HEK293 (cell line): Measurements from ENCODE around the gene C11orf71.

Experiments
- CTCF ChIA-PET: fragments of 350-600 bp; formaldehyde crosslinking; extraction: SDS; loops from one replicate; lab custom pipeline; 2021; ENCODE audit warnings: antibody characterized with exemption; lab: Yijun Ruan, JAX
- POLR2A ChIA-PET: fragments of 300-600 bp; formaldehyde crosslinking; extraction: SDS; loops from one replicate; lab custom pipeline; 2020; ENCODE audit warnings: antibody characterized with exemption, inconsistent platforms; lab: Yijun Ruan, JAX
- H3K27ac ChIP-seq: fragments of 200-500 bp; sonication (Bioruptor generic); 2 replicates; pipeline ENCODE4 v1.5.1; 2014; ENCODE audit warnings: low read depth, low read length, control low read depth, inconsistent platforms; ENCODE audit errors: extremely low read depth
- H3K36me3 ChIP-seq, 2 experiments: fragments of 200-500 bp in 1 of 2; sonication (Bioruptor generic) in 1 of 2; 1 replicate in 1 of 2; 2 replicates in 1 of 2; pipeline ENCODE4 v1.5.1; 2014 to 2017; ENCODE audit warnings: inconsistent platforms in 2 of 2, low read length in 2 of 2; ENCODE audit not compliant: control insufficient read depth in 2 of 2, insufficient read depth in 1 of 2
- H3K4me1 ChIP-seq: fragments of 200-500 bp; sonication (Bioruptor generic); 2 replicates; pipeline ENCODE4 v1.5.1; 2014; ENCODE audit warnings: mild to moderate bottlenecking, low read length, inconsistent platforms; ENCODE audit not compliant: control insufficient read depth, insufficient read depth
- H3K4me3 ChIP-seq: 2 replicates; pipeline ENCODE4 v1.5.1; 2011; ENCODE audit warnings: low read depth, mild to moderate bottlenecking, control low read depth, low read length, moderate library complexity
- H3K9me3 ChIP-seq: fragments of 200-500 bp; sonication (Bioruptor generic); 2 replicates; pipeline ENCODE4 v1.5.1; 2014; ENCODE audit warnings: low read depth, low read length, inconsistent platforms; ENCODE audit not compliant: control insufficient read depth, insufficient read depth
- PRDM2 ChIP-seq: fragments of 450-650 bp; formaldehyde crosslinking; IDR thresholded peaks from 2 replicates; pipeline ENCODE4 v1.5.1; 2016; ENCODE audit warnings: missing biosample characterization, missing genetic modification characterization, borderline replicate concordance
- SALL2 ChIP-seq: fragments of 450-650 bp; formaldehyde crosslinking; IDR thresholded peaks from 2 replicates; pipeline ENCODE4 v1.5.0; 2017; ENCODE audit warnings: missing biosample characterization, mild to moderate bottlenecking, missing genetic modification characterization, borderline replicate concordance
- SCRT1 ChIP-seq: fragments of 450-650 bp; formaldehyde crosslinking; IDR thresholded peaks from 2 replicates; pipeline ENCODE4 v1.5.1; 2016; ENCODE audit warnings: missing biosample characterization, missing genetic modification characterization, borderline replicate concordance
- SCRT2 ChIP-seq: fragments of 450-650 bp; formaldehyde crosslinking; IDR thresholded peaks from 2 replicates; pipeline ENCODE4 v1.5.1; 2016; ENCODE audit warnings: missing biosample characterization, missing genetic modification characterization
- TSHZ1 ChIP-seq: fragments of 450-650 bp; formaldehyde crosslinking; IDR thresholded peaks from 2 replicates; pipeline ENCODE4 v1.5.1; 2016; ENCODE audit warnings: missing biosample characterization, missing genetic modification characterization, borderline replicate concordance
- ZBTB17 ChIP-seq: fragments of 450-650 bp; formaldehyde crosslinking; IDR thresholded peaks from 2 replicates; pipeline ENCODE4 v1.5.1; 2016; ENCODE audit warnings: missing biosample characterization, missing genetic modification characterization
- ZBTB8A ChIP-seq: fragments of 450-650 bp; formaldehyde crosslinking; IDR thresholded peaks from 2 replicates; pipeline ENCODE4 v1.5.1; 2016; ENCODE audit warnings: missing biosample characterization, missing genetic modification characterization
- ZEB2 ChIP-seq: fragments of 450-650 bp; formaldehyde crosslinking; IDR thresholded peaks from 2 replicates; pipeline ENCODE4 v1.5.1; 2016; ENCODE audit warnings: missing biosample characterization, missing genetic modification characterization
- ZNF10 ChIP-seq: fragments of 450-650 bp; formaldehyde crosslinking; IDR thresholded peaks from 2 replicates; pipeline ENCODE4 v1.5.1; 2017; ENCODE audit warnings: missing biosample characterization, missing genetic modification characterization
- ZNF132 ChIP-seq: fragments of 450-650 bp; formaldehyde crosslinking; IDR thresholded peaks from 2 replicates; pipeline ENCODE4 v1.5.1; 2017; ENCODE audit warnings: missing biosample characterization, missing genetic modification characterization, borderline replicate concordance
- ZNF133 ChIP-seq: fragments of 450-650 bp; formaldehyde crosslinking; IDR thresholded peaks from 2 replicates; pipeline ENCODE4 v1.5.1; 2016; ENCODE audit warnings: missing biosample characterization, missing genetic modification characterization
- ZNF214 ChIP-seq: fragments of 450-650 bp; formaldehyde crosslinking; IDR thresholded peaks from 2 replicates; pipeline ENCODE4 v1.5.1; 2017; ENCODE audit warnings: missing biosample characterization, mild to moderate bottlenecking, missing genetic modification characterization, borderline replicate concordance
- ZNF248 ChIP-seq: fragments of 450-650 bp; formaldehyde crosslinking; IDR thresholded peaks from 2 replicates; pipeline ENCODE4 v1.5.1; 2017; ENCODE audit warnings: missing biosample characterization, missing genetic modification characterization
- ZNF302 ChIP-seq: fragments of 450-650 bp; formaldehyde crosslinking; IDR thresholded peaks from 2 replicates; pipeline ENCODE4 v1.5.1; 2016; ENCODE audit warnings: missing biosample characterization, missing genetic modification characterization, low read depth
- ZNF530 ChIP-seq: fragments of 450-650 bp; formaldehyde crosslinking; IDR thresholded peaks from 2 replicates; pipeline ENCODE4 v1.5.1; 2016; ENCODE audit warnings: low read depth, missing biosample characterization, missing genetic modification characterization
- ZSCAN5A ChIP-seq: fragments of 450-650 bp; formaldehyde crosslinking; IDR thresholded peaks from 2 replicates; pipeline ENCODE4 v1.5.1; 2016; ENCODE audit warnings: missing biosample characterization, missing genetic modification characterization
- TF ChIP-seq, protein P1 (sequence below): fragments of 450-650 bp; formaldehyde crosslinking; IDR thresholded peaks from 2 replicates; pipeline ENCODE4 v1.5.1; 2016; ENCODE audit warnings: missing biosample characterization, missing genetic modification characterization

The C11orf71 gene

GRCh38 chr11:114395736-114396135 lies 4.6 kb downstream of the C11orf71 start:
- H3K9me3 ChIP-seq, result no peaks in the 10 kb centered on the region
- no peak overlapping the region for H3K27ac ChIP-seq
- CTCF ChIA-PET, result interaction anchor here (0.6 to 1.5 kb wide), 2 partner anchors 41 to 115 kb away, joined by 3 read pairs; no protein-coding TSS in a partner anchor
- H3K4me1 ChIP-seq, result no peaks in the 10 kb centered on the region; the same call in 1 of the 2 replicates
- no peaks in the 10 kb centered on the region for H3K36me3 ChIP-seq
- no peak for TF ChIP-seq ZEB2 (tag by site-specific recombination)
- peak; percentile 54 for TF ChIP-seq ZBTB17 (tag by site-specific recombination)
- TF ChIP-seq, all 188 proteins: peak for 1
- H3K4me3 ChIP-seq, result no peak overlapping the region
- POLR2A ChIA-PET, result no interaction called here

- TF ChIP-seq SCRT2 (tag by site-specific recombination) (peak; percentile 75), ZBTB8A (tag by site-specific recombination) (no peak), SCRT1 (tag by site-specific recombination) (peak; percentile 55), ZNF530 (tag by site-specific recombination) (no peak), ZNF302 (tag by site-specific recombination) (no peak), ZNF10 (tag by site-specific recombination) (no peak), ZNF214 (tag by site-specific recombination) (no peak), TSHZ1 (tag by site-specific recombination) (no peak), ZNF133 (tag by site-specific recombination) (no peak)
- TF ChIP-seq, protein P1, sequence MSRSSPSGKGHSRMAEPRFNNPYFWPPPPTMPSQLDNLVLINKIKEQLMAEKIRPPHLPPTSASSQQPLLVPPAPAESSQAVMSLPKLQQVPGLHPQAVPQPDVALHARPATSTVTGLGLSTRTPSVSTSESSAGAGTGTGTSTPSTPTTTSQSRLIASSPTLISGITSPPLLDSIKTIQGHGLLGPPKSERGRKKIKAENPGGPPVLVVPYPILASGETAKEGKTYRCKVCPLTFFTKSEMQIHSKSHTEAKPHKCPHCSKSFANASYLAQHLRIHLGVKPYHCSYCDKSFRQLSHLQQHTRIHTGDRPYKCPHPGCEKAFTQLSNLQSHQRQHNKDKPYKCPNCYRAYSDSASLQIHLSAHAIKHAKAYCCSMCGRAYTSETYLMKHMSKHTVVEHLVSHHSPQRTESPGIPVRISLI (tag by site-specific recombination), result peak; percentile 58; the same call in 1 of the 2 replicates
- Histone ChIP-seq H3K27ac (no peak overlapping the region), H3K4me1 (no peaks in the 10 kb centered on the region; the same call in 1 of the 2 replicates), H3K36me3 (no peaks in the 10 kb centered on the region), H3K9me3 (no peaks in the 10 kb centered on the region), H3K4me3 (no peak overlapping the region)
- ChIA-PET POLR2A (no interaction called here), CTCF (interaction anchor here (0.8 kb wide), 1 partner anchor 42 kb away, joined by 3 read pairs; no protein-coding TSS in a partner anchor)
Measured at GRCh38 chr11:114392735-114393667, 7.3 kb downstream of the C11orf71 start.

DNA sequence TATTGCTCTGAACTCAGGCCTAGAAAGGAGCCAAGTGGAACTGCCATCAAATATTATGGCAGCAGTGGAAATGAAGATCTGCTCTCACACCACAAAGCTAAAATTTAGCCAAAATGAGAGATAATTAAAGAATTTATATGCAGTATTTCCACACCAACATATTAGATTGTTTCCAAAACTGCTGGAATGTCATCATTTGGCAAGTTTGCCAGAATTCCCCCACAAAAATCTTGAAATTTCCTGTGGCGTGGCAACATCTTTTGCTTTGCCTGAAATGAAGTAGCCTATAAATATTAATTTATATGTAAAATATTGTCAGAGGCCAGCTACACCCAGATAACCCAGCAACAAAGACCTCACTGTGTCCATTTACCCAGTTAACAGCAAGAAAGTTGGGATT lies 13.8 kb downstream of the C11orf71 start:
- H3K36me3 ChIP-seq, result no peaks in the 10 kb centered on the region
- CTCF ChIA-PET, result interaction anchor here (0.9 to 1.2 kb wide), 2 partner anchors 46 to 105 kb away, joined by 3 to 5 read pairs; no protein-coding TSS in a partner anchor
- no peak overlapping the region for H3K27ac ChIP-seq
- H3K4me1 ChIP-seq, result no peaks in the 10 kb centered on the region
- H3K4me3 ChIP-seq, result no peak overlapping the region
- no peaks in the 10 kb centered on the region for H3K9me3 ChIP-seq
- POLR2A ChIA-PET, result no interaction called here
- no peak for TF ChIP-seq ZBTB8A (tag by site-specific recombination)
- no peak for TF ChIP-seq ZSCAN5A
- no peak for TF ChIP-seq SALL2 (tag by site-specific recombination)
- no peak for TF ChIP-seq ZNF248 (tag by site-specific recombination)
- TF ChIP-seq PRDM2 (tag by site-specific recombination), result no peak
- no peak for TF ChIP-seq ZNF132
